GM12865 (cell line): ENCODE results near the gene DIS3L2.
"Not testable (repeated sequence)": the region's sequence is repeated elsewhere in the genome, so short reads cannot be mapped to it uniquely, and the experiment has no call there.

ENCODE experiments used
- DNase-seq: peaks from one replicate; pipeline ENCODE4 v3.0.0; 2010; ENCODE audit warnings: low read depth
- H3K4me3 ChIP-seq: 2 replicates; pipeline ENCODE4 v1.5.1; 2011; ENCODE audit warnings: mild to moderate bottlenecking, low read depth, low read length, control low read depth
- TF ChIP-seq, protein P1 (sequence below): IDR thresholded peaks from 2 replicates; pipeline ENCODE4 v1.5.1; 2011; ENCODE audit warnings: low read length, control low read depth, low read depth, inconsistent platforms; ENCODE audit not compliant: insufficient read depth; ENCODE audit errors: missing control alignments

DIS3L2 gene

DNA sequence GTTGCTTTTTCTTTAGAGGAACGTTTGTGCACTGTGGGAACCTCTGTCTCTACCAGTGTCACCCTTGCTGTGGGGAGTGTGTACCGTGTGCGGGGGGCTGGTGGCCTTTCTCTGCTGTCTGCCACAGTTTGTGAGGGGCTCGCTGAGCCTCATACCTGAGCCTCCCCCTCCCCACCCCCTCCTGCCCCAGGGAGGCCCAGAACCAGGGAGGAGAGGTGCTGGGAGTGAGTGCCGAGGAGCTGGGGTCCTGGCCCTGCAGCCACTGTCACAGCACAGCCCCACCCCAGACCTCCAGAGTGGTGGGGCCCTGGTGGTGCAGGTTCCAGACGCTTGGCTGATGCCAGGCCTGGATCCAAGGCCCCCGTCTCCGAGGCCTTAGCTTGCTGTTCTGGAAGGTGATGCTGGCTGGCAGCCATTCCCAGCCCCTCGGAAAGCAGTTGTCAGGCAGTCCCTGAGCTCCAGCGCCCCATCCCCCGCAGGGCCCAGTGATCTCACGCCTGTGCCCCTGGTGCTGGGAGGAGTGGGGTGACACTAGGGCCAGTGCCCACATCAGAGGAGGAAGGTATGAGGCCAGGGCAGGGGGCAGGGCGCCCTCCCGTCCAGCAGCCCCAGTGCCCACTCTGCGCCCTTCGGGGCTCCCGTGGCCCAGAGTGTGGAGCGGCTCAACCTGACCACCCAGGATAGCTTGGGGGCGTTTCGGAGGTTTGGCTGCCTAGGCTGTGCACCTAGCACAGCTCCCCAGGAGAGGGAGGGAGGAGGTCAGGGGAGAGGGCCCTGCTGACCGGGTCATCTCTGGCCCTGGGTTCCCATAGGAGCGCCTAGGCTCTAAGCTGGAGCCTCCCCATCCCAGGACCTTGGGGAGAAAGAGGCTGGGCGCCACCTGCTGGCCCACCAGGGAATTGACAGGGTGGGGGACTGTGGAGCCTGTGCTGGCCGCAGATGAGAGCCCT, 364.1 kb downstream of the DIS3L2 start:
- TF ChIP-seq, protein P1, sequence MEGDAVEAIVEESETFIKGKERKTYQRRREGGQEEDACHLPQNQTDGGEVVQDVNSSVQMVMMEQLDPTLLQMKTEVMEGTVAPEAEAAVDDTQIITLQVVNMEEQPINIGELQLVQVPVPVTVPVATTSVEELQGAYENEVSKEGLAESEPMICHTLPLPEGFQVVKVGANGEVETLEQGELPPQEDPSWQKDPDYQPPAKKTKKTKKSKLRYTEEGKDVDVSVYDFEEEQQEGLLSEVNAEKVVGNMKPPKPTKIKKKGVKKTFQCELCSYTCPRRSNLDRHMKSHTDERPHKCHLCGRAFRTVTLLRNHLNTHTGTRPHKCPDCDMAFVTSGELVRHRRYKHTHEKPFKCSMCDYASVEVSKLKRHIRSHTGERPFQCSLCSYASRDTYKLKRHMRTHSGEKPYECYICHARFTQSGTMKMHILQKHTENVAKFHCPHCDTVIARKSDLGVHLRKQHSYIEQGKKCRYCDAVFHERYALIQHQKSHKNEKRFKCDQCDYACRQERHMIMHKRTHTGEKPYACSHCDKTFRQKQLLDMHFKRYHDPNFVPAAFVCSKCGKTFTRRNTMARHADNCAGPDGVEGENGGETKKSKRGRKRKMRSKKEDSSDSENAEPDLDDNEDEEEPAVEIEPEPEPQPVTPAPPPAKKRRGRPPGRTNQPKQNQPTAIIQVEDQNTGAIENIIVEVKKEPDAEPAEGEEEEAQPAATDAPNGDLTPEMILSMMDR = peak; percentile 35
- DNase-seq = peak; percentile 37
- no peak overlapping the region for H3K4me3 ChIP-seq

DNA sequence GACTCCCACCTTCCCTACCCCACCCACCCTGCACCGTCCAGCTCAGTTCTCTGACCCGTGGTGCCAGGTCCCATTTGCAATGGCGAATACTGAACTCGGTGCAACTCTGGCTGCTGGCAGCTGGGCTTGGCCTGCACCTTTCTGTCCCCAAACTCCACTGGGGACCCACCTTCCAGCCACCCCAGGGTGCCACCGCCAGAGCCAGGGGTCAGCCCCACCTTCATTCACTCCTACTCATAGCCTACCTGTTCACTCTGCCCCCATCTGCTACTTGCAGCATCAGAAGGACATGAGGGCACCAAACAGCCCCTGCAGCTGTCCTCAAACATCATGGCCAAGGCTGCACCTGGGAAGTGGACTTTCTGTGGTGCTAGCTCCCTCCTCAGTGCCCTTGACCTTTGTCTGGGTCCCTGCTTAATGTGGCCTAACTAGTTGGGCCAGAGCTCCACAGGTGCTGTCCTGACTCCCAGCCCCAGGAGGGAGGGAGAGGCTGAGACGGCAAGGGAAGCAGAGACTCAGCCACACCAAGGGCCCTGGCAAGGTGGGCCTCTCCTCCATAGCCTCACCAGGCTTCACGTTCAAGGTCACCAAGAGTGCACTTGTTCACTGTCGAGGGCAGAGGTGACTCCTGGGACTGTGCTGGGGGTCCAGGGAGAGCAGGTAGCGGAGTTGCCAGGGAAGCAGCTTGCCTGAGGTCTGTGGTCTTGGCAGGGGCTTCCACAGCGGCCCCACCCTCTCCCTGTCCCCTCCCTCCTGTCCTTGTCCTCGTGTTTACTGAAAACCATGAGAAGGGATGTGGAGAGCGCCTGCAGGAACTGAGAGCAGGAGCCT, 365.0 kb downstream of the DIS3L2 start:
- TF ChIP-seq, protein P1 = peak; percentile 8
- not testable (repeated sequence) for H3K4me3 ChIP-seq, DNase-seq

DNA sequence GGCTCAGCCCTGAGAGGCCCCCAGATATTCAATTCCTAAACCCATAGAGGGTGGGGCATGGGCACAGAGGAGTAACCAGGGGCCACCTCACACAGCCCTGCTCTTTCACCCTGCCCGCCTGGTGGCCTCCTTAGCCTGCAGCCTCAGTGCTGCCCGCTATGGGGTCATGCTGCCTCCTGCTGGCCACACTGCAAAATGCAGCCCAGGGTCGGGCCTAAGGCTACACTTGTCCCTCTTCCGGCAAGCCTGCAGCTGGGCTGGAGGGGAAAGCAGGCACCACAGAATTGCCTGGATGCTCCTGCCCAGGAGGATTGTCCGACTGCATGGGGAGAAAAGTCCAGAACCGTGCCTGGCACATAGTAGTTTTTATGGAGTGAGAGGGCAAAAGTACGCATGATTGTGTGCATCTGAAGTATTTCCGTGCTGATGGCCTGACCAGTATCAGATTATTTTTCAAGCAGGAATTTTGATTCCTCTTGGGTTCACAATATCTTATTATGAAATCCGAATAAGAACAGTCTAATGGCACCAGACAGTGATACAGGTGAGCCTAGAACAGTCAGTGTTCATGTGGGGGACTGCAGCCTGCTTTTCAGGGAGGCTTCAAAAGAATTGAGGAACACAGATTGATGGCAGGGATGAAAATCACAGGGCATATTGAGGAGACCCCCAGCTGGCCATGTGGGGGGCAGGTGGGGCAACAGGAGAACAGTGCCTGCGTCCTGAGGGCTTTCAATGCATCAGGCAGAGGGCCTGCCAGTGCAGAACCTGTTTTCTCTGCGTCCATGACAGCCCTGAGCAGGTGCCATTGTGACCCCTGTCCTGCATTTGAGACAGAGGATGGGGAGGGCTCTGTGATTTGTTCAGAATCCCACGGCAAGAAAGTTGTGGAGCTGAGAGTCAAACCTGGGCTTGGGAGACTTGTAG, 365.9 kb downstream of the DIS3L2 start:
- TF ChIP-seq, protein P1 = peak; percentile 84
- DNase-seq = peak; percentile 82
- no peak overlapping the region for H3K4me3 ChIP-seq

DNA sequence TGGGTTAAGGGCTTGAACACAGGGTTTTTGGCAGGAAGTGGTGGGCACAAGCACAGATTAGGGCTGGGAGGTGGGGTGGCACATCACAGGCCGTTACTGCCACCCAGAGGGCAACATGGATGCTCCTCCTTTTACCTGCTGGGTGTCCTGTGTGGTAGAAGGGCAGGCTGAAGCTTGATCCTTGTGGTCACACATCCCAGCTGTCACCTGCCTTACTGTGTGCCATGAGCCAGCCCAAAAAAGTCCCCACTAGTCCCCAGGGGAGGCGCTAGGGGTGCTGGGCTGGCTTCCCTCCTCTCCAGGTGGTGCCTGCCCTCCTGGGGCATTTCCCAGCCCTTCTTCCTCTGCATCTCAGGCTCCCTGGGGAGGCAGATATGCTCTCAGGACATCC, 366.5 kb downstream of the DIS3L2 start:
- TF ChIP-seq, protein P1 = peak; percentile 18
- peak; percentile 65 for DNase-seq
- no peak overlapping the region for H3K4me3 ChIP-seq

DNA sequence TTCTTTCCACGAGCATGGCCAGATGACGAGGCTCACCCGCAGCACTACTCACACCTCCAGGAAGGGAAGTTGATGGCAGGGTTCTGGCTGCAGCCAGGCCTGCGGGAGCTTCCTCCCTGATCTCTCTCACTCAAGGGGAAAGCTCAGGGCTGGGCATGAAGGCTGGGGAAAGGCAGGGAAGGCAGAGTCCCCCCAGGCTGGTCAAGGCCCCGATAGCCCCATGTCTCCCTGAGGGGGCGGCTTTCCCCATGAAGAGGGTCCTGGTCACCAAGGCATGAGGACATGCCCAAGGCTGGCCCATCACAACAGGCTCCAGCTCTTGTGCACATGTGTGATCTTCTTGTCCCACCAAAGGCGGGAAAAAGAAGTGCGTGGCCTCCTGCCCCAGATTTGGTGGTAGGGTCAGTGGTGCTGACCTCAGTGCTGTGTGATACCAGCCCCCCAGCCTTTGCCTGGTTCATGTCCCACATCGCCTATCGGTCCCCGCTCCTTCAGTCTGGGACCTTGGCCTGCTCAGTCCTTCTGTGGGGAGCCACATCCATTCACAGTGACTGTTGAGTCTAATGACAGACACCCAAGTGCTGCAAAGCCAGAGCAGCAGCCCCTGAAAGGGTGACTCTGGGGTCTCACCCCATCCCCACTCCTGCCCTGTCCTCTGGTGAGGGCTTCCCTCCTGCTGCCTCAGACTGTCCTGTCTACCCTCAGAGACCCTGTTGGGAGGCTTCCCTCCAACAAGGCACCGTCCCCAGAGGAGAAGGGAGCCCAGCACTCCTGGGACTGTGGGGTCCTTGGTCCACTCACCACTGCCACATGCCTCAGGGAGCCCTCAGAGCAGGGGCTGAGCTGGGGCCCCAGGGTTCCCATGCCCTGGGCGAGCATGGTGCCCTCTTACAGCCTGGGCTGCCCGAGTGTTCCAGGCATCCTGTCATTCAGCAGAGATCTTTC, 367.3 kb downstream of the DIS3L2 start:
- DNase-seq = no peak
- H3K4me3 ChIP-seq = no peak overlapping the region
- TF ChIP-seq, protein P1 = no peak
